ENCODE measurements around the gene PLK5. TPM values are rescaled to one million over a fixed set of nuclear protein-coding genes. Genes with fewer than 3 reads are reported as not detected.

PLK5 gene
- total and polyA plus RNA-seq, 4 donors, result 0.03 TPM; not detected in 3

DNA sequence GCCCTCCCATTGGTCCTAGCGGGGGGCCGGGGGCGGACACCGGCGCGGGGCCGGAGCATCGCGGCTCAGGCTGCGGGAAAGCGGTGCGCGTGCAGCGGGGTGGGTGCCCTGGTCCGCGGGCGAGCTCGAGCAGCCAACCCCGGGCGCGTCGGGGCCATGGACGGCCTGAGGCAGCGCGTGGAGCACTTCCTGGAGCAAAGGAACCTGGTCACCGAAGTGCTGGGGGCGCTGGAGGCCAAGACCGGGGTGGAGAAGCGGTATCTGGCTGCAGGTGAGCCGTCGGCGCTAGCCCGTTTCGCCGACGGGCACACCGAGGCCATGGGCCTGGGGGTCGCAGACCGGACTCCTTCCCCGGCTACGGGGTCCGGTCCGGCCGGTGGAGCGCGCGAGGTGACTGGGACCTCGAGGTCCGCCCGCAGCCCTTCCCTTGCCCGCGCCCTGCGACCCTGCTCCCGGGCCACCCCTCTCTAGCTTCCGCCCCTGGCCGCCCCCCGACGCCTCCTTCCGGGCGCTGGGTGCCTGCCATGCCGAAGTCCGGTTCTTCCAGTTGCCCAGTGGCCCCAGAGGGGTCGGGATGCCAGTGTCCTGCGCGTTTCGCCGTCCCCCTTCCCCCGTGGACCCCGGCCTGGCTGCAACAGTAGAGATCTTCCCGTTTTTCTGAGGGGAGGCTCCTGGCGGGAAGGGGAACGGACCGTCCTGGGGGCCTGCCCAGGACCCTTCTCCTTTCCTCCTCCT lies 32.6 kb upstream of the PLK5 start, which contains the start of gene REEP6:
TSS of gene REEP6 (plus strand) at position 68 of the 735 bp plus-strand sequence. CDS start at position 157, 89 bp downstream.
- H3K27me3 ChIP-seq (ENCODE audit: control insufficient read depth in 4 of 4, insufficient read depth in 4 of 4, low read length in 3 of 4), result no peaks in the 10 kb centered on the region
- peaks cover 9 to 32% (median 19%) of the 10 kb centered on the region in 4 donors for H3K4me1 ChIP-seq (ENCODE audit: control insufficient read depth in 4 of 4, insufficient read depth in 4 of 4, low read length in 3 of 4)
- WGBS, result 3% methylated on average over 73 of the region's 73 CpGs

DNA sequence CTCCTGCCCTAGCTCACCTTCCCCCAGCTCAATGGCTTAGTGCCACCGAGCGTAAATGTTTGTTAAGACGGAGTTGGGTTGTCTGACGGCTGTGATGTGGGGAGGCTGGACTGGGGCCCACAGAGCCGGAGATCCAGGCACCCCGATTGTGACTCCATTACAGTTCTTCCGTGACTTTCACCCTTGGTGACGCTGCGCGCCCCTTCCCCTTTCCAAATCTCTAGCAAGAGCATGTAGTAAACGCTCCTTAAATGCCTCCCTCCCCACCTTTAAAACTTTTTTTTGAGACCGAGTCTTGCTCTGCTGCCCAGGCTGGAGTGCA lies 32.1 kb upstream of the PLK5 start:
- Histone ChIP-seq H3K9ac (ENCODE audit: low read depth in 1 of 2, low read length in 2 of 2) (peak overlapping the region; percentile 66 to 70), H3K36me3 (ENCODE audit: control insufficient read depth in 4 of 4, insufficient read depth in 3 of 4, low read depth in 1 of 4, low read length in 3 of 4) (peaks cover 0 to 2% (median 0%) of the 10 kb centered on the region in 4 donors), H3K4me3 (ENCODE audit: low read depth in 1 of 3, low read length in 3 of 3) (peak overlapping the region; percentile 43 to 77 (median 65)), H3K9me3 (ENCODE audit: control insufficient read depth in 4 of 4, low read length in 3 of 4) (no peaks in the 10 kb centered on the region), H3K27ac (ENCODE audit: low read depth in 1 of 2, low read length in 2 of 2) (peak overlapping the region; percentile 77 to 91), H3K27me3 (ENCODE audit: control insufficient read depth in 4 of 4, insufficient read depth in 4 of 4, low read length in 3 of 4) (no peaks in the 10 kb centered on the region), H3K4me1 (ENCODE audit: control insufficient read depth in 4 of 4, insufficient read depth in 4 of 4, low read length in 3 of 4) (peaks cover 10 to 35% (median 22%) of the 10 kb centered on the region in 4 donors)
- no peak for TF ChIP-seq NR2F2 (IDR thresholded peaks at IDR 0.05)
- 27% methylated on average over 12 of the region's 12 CpGs for WGBS
- DNase-seq (ENCODE audit: low spot score), result no peak

More for the DNA sequence above, 32.6 kb upstream of the PLK5 start, which contains the start of gene REEP6:
- TF ChIP-seq EGR1 (IDR thresholded peaks at IDR 0.05; ENCODE audit: low read depth in 2 of 2) (peak in 1 of 2 donors; percentile 74), HNF4A (conservative IDR thresholded peaks at IDR 0.05) (no peak)
- Histone ChIP-seq H3K36me3 (ENCODE audit: control insufficient read depth in 4 of 4, insufficient read depth in 3 of 4, low read depth in 1 of 4, low read length in 3 of 4) (peaks cover 0 to 2% (median 0%) of the 10 kb centered on the region in 4 donors), H3K9ac (ENCODE audit: low read depth in 1 of 2, low read length in 2 of 2) (peak within 1 kb of the TSS; percentile 66 to 70), H3K9me3 (ENCODE audit: control insufficient read depth in 4 of 4, low read length in 3 of 4) (no peaks in the 10 kb centered on the region), H3K27ac (ENCODE audit: low read depth in 1 of 2, low read length in 2 of 2) (peak within 1 kb of the TSS; percentile 87 to 91), H3K4me3 (ENCODE audit: low read depth in 1 of 3, low read length in 3 of 3) (peak within 1 kb of the TSS; percentile 65 to 87 (median 77))
- no peak for DNase-seq (ENCODE audit: low spot score)

DNA sequence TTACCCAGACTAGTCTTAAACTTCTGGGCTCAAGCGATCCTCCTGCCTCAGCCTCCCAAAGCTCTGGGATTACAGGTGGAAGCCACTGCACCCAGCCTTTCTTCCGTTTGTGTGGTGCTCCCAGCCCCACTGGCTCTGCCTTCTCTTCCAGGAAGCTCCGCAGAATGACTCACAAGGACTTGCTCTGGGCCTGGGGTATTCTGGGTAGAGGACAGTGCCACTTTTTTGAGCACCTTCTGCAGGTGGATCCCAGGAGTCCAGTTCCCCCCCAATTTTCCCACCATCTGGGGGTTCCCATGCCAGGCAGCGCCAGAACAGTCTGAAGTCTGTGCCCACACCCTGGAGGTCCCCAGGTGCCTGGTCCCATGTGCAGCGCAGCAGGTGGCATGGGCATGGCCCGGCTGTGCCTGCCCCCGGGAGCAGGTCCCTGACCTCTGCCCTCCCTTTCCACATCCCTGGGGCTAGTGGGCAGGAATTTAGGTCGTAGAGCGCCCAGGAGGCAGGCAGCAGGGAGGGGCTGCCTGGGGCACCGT lies 31.3 kb upstream of the PLK5 start:
- Histone ChIP-seq H3K4me1 (ENCODE audit: control insufficient read depth in 4 of 4, insufficient read depth in 4 of 4, low read length in 3 of 4) (peaks cover 10 to 38% (median 24%) of the 10 kb centered on the region in 4 donors), H3K36me3 (ENCODE audit: control insufficient read depth in 4 of 4, insufficient read depth in 3 of 4, low read depth in 1 of 4, low read length in 3 of 4) (peaks cover 0 to 2% (median 0%) of the 10 kb centered on the region in 4 donors), H3K9ac (ENCODE audit: low read depth in 1 of 2, low read length in 2 of 2) (peak overlapping the region in 1 of 2 donors; percentile 70), H3K27ac (ENCODE audit: low read depth in 1 of 2, low read length in 2 of 2) (peak overlapping the region; percentile 77 to 91), H3K27me3 (ENCODE audit: control insufficient read depth in 4 of 4, insufficient read depth in 4 of 4, low read length in 3 of 4) (no peaks in the 10 kb centered on the region), H3K4me3 (ENCODE audit: low read depth in 1 of 3, low read length in 3 of 3) (peak overlapping the region in 2 of 3 donors; percentile 65 to 77), H3K9me3 (ENCODE audit: control insufficient read depth in 4 of 4, low read length in 3 of 4) (no peaks in the 10 kb centered on the region)
- WGBS, result 29% methylated on average over 10 of the region's 10 CpGs
- no peak for DNase-seq (ENCODE audit: low spot score)
- TF ChIP-seq RAD21 (IDR thresholded peaks at IDR 0.05) (no peak), SP1 (IDR thresholded peaks at IDR 0.05) (peak; percentile 81), EGR1 (IDR thresholded peaks at IDR 0.05; ENCODE audit: low read depth in 2 of 2) (peak in 1 of 2 donors; percentile 29), HNF4G (IDR thresholded peaks at IDR 0.05) (peak; percentile 52), RXRA (IDR thresholded peaks at IDR 0.05) (peak; percentile 96 to 98), JUND (IDR thresholded peaks at IDR 0.05) (peak; percentile 37 to 51), NR2F2 (IDR thresholded peaks at IDR 0.05) (peak; percentile 92), FOXA1 (IDR thresholded peaks at IDR 0.05) (peak; percentile 9), YY1 (IDR thresholded peaks at IDR 0.05) (peak; percentile 72), GABPA (IDR thresholded peaks at IDR 0.05 in 1 of 2, conservative IDR thresholded peaks at IDR 0.05 in 1 of 2) (no peak), HNF4A (conservative IDR thresholded peaks at IDR 0.05) (peak; percentile 86 to 95), TAF1 (conservative IDR thresholded peaks at IDR 0.05) (peak; percentile 39), FOXA2 (IDR thresholded peaks at IDR 0.05) (no peak)
- TF ChIP-seq, protein P1, sequence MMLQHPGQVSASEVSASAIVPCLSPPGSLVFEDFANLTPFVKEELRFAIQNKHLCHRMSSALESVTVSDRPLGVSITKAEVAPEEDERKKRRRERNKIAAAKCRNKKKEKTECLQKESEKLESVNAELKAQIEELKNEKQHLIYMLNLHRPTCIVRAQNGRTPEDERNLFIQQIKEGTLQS (IDR thresholded peaks at IDR 0.05), result no peak
- TF ChIP-seq, protein P2, sequence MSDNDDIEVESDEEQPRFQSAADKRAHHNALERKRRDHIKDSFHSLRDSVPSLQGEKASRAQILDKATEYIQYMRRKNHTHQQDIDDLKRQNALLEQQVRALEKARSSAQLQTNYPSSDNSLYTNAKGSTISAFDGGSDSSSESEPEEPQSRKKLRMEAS (IDR thresholded peaks at IDR 0.05), result peak; percentile 88
- TF ChIP-seq, protein P3, sequence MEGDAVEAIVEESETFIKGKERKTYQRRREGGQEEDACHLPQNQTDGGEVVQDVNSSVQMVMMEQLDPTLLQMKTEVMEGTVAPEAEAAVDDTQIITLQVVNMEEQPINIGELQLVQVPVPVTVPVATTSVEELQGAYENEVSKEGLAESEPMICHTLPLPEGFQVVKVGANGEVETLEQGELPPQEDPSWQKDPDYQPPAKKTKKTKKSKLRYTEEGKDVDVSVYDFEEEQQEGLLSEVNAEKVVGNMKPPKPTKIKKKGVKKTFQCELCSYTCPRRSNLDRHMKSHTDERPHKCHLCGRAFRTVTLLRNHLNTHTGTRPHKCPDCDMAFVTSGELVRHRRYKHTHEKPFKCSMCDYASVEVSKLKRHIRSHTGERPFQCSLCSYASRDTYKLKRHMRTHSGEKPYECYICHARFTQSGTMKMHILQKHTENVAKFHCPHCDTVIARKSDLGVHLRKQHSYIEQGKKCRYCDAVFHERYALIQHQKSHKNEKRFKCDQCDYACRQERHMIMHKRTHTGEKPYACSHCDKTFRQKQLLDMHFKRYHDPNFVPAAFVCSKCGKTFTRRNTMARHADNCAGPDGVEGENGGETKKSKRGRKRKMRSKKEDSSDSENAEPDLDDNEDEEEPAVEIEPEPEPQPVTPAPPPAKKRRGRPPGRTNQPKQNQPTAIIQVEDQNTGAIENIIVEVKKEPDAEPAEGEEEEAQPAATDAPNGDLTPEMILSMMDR (IDR thresholded peaks at IDR 0.05; ENCODE audit: low read depth, low read length, missing input control), result no peak
- TF ChIP-seq, protein P4, sequence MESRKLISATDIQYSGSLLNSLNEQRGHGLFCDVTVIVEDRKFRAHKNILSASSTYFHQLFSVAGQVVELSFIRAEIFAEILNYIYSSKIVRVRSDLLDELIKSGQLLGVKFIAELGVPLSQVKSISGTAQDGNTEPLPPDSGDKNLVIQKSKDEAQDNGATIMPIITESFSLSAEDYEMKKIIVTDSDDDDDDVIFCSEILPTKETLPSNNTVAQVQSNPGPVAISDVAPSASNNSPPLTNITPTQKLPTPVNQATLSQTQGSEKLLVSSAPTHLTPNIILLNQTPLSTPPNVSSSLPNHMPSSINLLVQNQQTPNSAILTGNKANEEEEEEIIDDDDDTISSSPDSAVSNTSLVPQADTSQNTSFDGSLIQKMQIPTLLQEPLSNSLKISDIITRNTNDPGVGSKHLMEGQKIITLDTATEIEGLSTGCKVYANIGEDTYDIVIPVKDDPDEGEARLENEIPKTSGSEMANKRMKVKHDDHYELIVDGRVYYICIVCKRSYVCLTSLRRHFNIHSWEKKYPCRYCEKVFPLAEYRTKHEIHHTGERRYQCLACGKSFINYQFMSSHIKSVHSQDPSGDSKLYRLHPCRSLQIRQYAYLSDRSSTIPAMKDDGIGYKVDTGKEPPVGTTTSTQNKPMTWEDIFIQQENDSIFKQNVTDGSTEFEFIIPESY (IDR thresholded peaks at IDR 0.05), result peak; percentile 66
- TF ChIP-seq, protein P5, sequence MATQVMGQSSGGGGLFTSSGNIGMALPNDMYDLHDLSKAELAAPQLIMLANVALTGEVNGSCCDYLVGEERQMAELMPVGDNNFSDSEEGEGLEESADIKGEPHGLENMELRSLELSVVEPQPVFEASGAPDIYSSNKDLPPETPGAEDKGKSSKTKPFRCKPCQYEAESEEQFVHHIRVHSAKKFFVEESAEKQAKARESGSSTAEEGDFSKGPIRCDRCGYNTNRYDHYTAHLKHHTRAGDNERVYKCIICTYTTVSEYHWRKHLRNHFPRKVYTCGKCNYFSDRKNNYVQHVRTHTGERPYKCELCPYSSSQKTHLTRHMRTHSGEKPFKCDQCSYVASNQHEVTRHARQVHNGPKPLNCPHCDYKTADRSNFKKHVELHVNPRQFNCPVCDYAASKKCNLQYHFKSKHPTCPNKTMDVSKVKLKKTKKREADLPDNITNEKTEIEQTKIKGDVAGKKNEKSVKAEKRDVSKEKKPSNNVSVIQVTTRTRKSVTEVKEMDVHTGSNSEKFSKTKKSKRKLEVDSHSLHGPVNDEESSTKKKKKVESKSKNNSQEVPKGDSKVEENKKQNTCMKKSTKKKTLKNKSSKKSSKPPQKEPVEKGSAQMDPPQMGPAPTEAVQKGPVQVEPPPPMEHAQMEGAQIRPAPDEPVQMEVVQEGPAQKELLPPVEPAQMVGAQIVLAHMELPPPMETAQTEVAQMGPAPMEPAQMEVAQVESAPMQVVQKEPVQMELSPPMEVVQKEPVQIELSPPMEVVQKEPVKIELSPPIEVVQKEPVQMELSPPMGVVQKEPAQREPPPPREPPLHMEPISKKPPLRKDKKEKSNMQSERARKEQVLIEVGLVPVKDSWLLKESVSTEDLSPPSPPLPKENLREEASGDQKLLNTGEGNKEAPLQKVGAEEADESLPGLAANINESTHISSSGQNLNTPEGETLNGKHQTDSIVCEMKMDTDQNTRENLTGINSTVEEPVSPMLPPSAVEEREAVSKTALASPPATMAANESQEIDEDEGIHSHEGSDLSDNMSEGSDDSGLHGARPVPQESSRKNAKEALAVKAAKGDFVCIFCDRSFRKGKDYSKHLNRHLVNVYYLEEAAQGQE (IDR thresholded peaks at IDR 0.05), result no peak
